ENCODE measurements around the gene FRYL. TPM values are rescaled to one million over a fixed set of nuclear protein-coding genes. Genes with fewer than 3 reads are reported as not detected.

Gene FRYL
- total and polyA plus RNA-seq, 2 of the 8 experiments (the other 6 are each of a cell fraction or from before 2014, with no cell fraction given), result 8.0 to 36.5 TPM

DNA sequence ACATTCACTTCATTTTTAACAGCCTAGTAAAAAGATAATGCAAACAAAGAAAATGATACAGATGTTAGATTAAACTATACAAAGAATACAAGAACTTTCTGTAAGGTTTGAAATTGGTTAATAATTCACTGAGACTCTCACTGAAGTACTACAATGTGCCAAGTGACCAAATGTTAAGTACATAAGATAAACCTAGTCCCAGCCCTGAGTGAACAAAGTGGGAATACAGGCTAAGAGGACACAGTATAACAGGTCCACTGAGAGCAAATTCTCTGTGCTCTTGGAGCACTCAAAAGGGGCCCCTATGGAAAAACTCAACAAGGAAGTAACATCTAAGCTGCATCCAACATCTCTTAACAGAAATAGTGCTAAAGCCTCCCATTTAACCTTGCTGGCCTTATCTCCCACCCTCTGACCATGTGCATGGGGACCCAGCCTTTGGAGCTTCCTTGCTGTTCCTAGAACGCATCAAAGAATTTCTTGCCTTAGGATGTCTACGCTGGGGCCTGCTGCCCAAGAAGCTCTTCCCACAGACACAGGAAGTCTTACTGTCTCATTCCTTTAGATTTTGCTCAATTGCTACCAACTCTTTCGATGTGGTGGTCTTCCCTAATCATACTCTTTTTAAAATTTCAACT is 176.6 kb downstream of the FRYL start:
- no peak overlapping the region for H3K4me2 ChIP-seq (ENCODE audit: insufficient read depth in 1 of 2, low read depth in 2 of 2, low read length in 2 of 2)
- no peak overlapping the region for H3K18ac ChIP-seq (ENCODE audit: extremely low read depth, low read length)
- H3K23me2 ChIP-seq (ENCODE audit: low read depth, low read length), result no peaks in the 10 kb centered on the region
- no peak overlapping the region for H3K4me3 ChIP-seq (ENCODE audit: extremely low read depth in 1 of 4, insufficient read depth in 2 of 4, low read depth in 3 of 4, low read length in 4 of 4)
- no peaks in the 10 kb centered on the region for H4K20me1 ChIP-seq (replicated peaks in 1 of 2; ENCODE audit: control insufficient read depth in 1 of 2, insufficient read depth in 2 of 2, low read length in 2 of 2)
- H3K27ac ChIP-seq (ENCODE audit: low read depth, low read length), result no peak overlapping the region
- H4K5ac ChIP-seq (ENCODE audit: insufficient read length, low read depth, low read length), result no peak overlapping the region
- H2BK5ac ChIP-seq (ENCODE audit: low read depth, low read length), result no peak overlapping the region
- WGBS, 2 experiments (ENCODE audit: extremely low coverage in 1 of 2, insufficient coverage in 1 of 2, insufficient read length in 1 of 2, insufficient replicate concordance in 2 of 2, low coverage in 1 of 2, low lambda C conversion rate in 2 of 2, missing lambda C conversion rate in 1 of 2), result 98% methylated on average over 3 of the region's 3 CpGs; no CpG with 5 or more reads in 1 of the 2 experiments
- H3K27me3 ChIP-seq (replicated peaks in 1 of 4; ENCODE audit: control insufficient read depth in 3 of 4, extremely low read depth in 1 of 4, insufficient read depth in 3 of 4, low read length in 3 of 4), result no peaks in the 10 kb centered on the region
- H3K9ac ChIP-seq (replicated peaks in 1 of 4; ENCODE audit: extremely low read depth in 1 of 4, low read depth in 3 of 4, low read length in 3 of 4), result no peak overlapping the region
- no peak overlapping the region for H2AFZ ChIP-seq (ENCODE audit: low read length)
- no peak overlapping the region for H2BK120ac ChIP-seq (replicated peaks; ENCODE audit: low read depth, low read length)
- DNase-seq (ENCODE audit: low read depth in 1 of 2, low spot score in 2 of 2) (no peak), FAIRE-seq (no peak)
- H3K79me1 ChIP-seq (ENCODE audit: low read depth, low read length), result no peaks in the 10 kb centered on the region
- H3K36me3 ChIP-seq (ENCODE audit: control insufficient read depth in 2 of 4, insufficient read depth in 4 of 4, low read length in 3 of 4), result no peaks in the 10 kb centered on the region; a peak in 1 of 8 replicates
- no peak overlapping the region for H3K23ac ChIP-seq (ENCODE audit: insufficient read length)
- no peak overlapping the region for H3K4ac ChIP-seq (replicated peaks; ENCODE audit: insufficient read length, low read depth, low read length)
- no peak overlapping the region for H2BK12ac ChIP-seq (ENCODE audit: low read depth, low read length)
- no peak overlapping the region for H4K91ac ChIP-seq (replicated peaks; ENCODE audit: insufficient read length, low read length)
- H2BK20ac ChIP-seq (ENCODE audit: low read length), result no peak overlapping the region
- H4K8ac ChIP-seq (ENCODE audit: extremely low read depth, insufficient read depth, low read length), result no peak overlapping the region
- no peak overlapping the region for H3K14ac ChIP-seq (ENCODE audit: insufficient read length)
- no peaks in the 10 kb centered on the region for H3K9me3 ChIP-seq (ENCODE audit: insufficient read depth in 2 of 2, low read depth in 1 of 2, low read length in 1 of 2)
- no peak for TF ChIP-seq EZH2 (IDR thresholded peaks at IDR 0.05; ENCODE audit: low read depth, low read length, severe bottlenecking)
- no peak overlapping the region for H2AK5ac ChIP-seq (ENCODE audit: low read depth, low read length)
- CTCF ChIA-PET (ENCODE audit: partially characterized antibody), result interaction anchor here (0.7 to 1.4 kb wide), 3 partner anchors 16 to 300 kb away, joined by 3 read pairs; no protein-coding TSS in a partner anchor
- no peaks in the 10 kb centered on the region for H3K4me1 ChIP-seq (replicated peaks in 1 of 4; ENCODE audit: control insufficient read depth in 3 of 4, insufficient read depth in 4 of 4, low read length in 3 of 4)
- H3K56ac ChIP-seq (replicated peaks; ENCODE audit: insufficient read length, low read depth, low read length), result no peak overlapping the region
- no peaks in the 10 kb centered on the region for H3K79me2 ChIP-seq (ENCODE audit: control insufficient read depth in 1 of 2, insufficient read depth in 2 of 2, low read length in 2 of 2)
- POLR2A ChIA-PET (ENCODE audit: partially characterized antibody), result no interaction called here
- H2BK15ac ChIP-seq (ENCODE audit: low read length), result no peak overlapping the region

Measured in H1 (cell line).